IPS-15b (cell line): ENCODE data around the gene ABR.

Source experiments
- H3K27me3 ChIP-seq: one replicate; pipeline ENCODE4 v1.6.1; 2013; ENCODE audit warnings: low read length; ENCODE audit not compliant: control insufficient read depth, insufficient read depth
- H3K36me3 ChIP-seq: one replicate; pipeline ENCODE4 v1.6.1; 2013; ENCODE audit warnings: low read length; ENCODE audit not compliant: control insufficient read depth, insufficient read depth
- H3K4me1 ChIP-seq: one replicate; pipeline ENCODE4 v1.6.1; 2013; ENCODE audit warnings: mild to moderate bottlenecking, low read length; ENCODE audit not compliant: control insufficient read depth, insufficient read depth
- H3K4me3 ChIP-seq: one replicate; pipeline ENCODE4 v1.5.1; 2013; ENCODE audit warnings: low read depth, low read length
- H3K9ac ChIP-seq: one replicate; pipeline ENCODE4 v1.6.1; 2013; ENCODE audit warnings: low read depth, mild to moderate bottlenecking, low read length
- H3K9me3 ChIP-seq: one replicate; pipeline ENCODE4 v1.6.1; 2013; ENCODE audit warnings: mild to moderate bottlenecking, low read length; ENCODE audit not compliant: control insufficient read depth, insufficient read depth

ABR gene

DNA sequence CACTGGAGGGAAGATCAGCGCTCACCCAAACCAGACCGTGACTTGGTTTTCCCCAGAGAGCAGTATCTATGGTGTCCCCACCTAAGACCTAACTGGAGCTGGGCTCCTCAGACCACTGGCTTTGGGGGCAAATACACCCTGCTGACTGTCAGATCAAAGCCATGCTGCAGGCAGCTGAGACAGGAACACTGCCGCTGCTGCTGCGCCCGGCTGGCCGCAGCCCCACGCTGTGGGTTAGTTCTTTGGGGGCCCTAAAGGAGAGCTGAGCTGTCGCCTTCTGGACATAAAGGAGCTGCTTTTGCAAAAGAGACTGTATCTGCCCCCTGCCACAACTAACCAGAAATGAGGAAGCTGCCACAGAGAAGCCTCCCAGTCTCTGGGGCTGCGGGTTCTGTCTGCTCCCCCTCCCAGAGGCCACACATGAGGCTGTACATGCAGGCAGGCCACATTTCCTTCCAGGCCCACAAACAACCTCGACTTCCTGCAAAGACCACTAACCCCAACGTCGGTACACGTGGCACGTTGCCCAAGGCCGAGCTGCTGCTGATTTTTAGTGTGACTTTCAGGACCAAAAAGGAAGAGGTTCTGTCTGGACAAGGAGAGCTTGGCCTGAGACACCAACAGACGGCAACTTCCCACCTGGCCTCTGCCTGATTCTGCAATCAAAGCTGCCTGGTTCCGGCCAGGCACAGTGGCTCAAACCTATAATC lies 18.2 kb upstream of the ABR start:
- Histone ChIP-seq H3K9me3 (no peaks in the 10 kb centered on the region), H3K9ac (no peak overlapping the region), H3K36me3 (no peaks in the 10 kb centered on the region), H3K4me1 (no peaks in the 10 kb centered on the region), H3K27me3 (no peaks in the 10 kb centered on the region), H3K4me3 (no peak overlapping the region)

DNA sequence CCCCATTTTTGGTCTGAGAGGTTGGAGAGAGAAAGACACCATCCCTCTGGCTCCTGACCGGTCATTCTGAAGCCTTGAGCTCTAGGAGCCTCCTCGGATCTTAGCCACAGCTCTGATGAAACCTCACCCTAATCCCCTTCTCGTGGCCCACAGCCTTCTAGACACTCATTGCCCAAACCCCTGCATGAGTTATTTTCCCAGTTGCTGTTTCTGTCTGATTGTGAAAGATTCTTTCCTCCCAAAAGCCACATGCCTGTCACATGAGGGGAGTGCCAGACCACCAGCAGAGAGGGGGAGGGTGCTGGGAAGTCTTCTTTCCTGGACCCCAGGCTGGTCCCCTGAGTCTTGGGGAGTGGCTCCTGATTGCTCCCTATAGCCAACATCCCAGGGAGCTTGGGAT lies 17.6 kb upstream of the ABR start:
- no peaks in the 10 kb centered on the region for H3K4me1 ChIP-seq
- no peak overlapping the region for H3K9ac ChIP-seq
- no peaks in the 10 kb centered on the region for H3K36me3 ChIP-seq
- no peak overlapping the region for H3K4me3 ChIP-seq
- no peaks in the 10 kb centered on the region for H3K9me3 ChIP-seq
- no peaks in the 10 kb centered on the region for H3K27me3 ChIP-seq

DNA sequence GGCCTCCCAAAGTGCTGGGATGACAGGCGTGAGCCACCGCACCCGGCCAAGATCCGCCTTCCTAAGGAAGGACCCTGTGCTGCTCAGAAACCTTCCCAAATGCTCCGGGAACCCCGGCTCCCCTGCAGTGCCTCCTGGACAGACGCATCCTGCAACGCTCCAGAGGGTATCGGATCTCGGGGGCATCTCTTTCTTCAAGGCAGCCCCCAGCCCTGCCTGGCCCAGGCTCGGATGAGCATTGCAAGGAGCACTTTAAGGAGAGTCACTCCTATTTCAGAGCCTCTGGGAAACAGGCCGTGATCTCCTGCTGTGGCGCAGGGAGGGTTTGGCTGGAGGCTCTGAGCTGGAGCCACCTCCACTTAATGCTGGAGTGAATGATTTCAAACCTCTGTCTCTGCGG lies 17.2 kb upstream of the ABR start:
- H3K9ac ChIP-seq, result no peak overlapping the region
- H3K27me3 ChIP-seq, result no peaks in the 10 kb centered on the region
- no peaks in the 10 kb centered on the region for H3K9me3 ChIP-seq
- H3K36me3 ChIP-seq, result no peaks in the 10 kb centered on the region
- no peak overlapping the region for H3K4me3 ChIP-seq
- H3K4me1 ChIP-seq, result no peaks in the 10 kb centered on the region

DNA sequence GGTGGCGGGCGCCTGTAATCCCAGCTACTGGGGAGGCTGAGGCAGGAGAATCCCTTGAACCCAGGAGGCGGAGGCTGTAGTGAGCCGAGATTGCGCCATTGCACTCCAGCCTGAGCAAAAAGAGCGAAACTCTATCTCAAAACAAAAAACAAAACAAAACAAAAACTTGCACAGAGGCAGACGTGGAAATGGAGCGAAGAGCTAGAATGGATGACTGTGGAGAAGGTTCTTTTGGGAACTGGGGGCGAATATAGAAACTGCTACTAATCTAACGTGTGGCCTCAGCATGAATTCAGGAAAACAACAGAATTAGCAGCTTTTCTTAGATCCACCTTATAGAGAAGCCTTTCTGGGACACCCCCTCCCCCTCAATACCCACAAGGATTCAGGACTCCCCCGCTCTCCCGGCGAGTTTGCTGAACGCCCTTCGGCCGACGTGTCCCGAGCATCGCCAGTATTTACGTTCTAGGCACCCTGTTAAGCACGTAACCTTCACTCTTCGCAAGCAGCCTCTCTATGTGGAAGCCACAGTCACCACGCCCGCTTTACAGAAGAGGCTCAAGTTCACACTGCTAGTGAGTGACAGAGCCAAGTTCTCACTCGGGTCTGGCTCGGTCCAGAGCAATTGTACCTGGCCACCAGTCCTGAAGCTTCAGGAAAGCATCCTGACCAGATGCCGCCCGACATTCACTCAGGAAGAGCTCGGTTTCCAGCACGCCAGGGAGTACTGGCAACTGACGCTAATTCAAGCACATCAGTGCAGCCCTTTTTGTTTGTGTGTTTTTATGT lies 13.3 kb upstream of the ABR start:
- no peaks in the 10 kb centered on the region for H3K36me3 ChIP-seq
- H3K27me3 ChIP-seq, result no peaks in the 10 kb centered on the region
- H3K4me1 ChIP-seq, result no peaks in the 10 kb centered on the region
- H3K4me3 ChIP-seq, result no peak overlapping the region
- H3K9me3 ChIP-seq, result no peaks in the 10 kb centered on the region
- H3K9ac ChIP-seq, result no peak overlapping the region

DNA sequence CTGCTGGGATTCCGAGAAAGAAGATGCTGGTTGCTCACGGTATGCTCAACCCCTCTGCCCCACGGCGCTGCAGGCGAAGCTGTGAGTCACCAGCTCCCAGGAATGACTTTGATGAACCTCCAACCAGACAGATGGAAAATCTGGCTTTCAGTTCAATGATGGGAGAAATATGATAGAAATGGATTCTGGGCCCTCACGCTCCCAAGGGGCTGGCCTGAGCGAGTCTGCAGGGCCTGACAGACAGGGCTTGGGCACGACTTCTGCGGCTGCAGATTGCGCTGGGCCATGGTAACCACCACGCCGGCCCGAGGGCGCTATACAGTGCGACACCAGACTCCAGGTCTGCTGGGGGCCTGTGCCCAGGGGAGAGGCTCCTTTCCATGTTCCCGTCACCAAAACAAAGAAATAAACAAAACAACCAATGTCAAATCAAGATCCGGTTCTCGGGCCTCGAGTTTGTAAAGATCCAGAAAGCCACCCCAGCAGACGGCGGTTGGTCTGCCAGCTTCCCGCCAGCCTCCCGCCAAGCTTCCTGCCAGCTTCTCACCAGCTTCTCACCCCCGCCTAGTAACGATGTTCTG lies 11.1 kb upstream of the ABR start:
- H3K4me1 ChIP-seq, result no peaks in the 10 kb centered on the region
- no peak overlapping the region for H3K9ac ChIP-seq
- peaks cover 2% of the 10 kb centered on the region for H3K36me3 ChIP-seq
- H3K27me3 ChIP-seq, result no peaks in the 10 kb centered on the region
- H3K4me3 ChIP-seq, result no peak overlapping the region
- H3K9me3 ChIP-seq, result no peaks in the 10 kb centered on the region

DNA sequence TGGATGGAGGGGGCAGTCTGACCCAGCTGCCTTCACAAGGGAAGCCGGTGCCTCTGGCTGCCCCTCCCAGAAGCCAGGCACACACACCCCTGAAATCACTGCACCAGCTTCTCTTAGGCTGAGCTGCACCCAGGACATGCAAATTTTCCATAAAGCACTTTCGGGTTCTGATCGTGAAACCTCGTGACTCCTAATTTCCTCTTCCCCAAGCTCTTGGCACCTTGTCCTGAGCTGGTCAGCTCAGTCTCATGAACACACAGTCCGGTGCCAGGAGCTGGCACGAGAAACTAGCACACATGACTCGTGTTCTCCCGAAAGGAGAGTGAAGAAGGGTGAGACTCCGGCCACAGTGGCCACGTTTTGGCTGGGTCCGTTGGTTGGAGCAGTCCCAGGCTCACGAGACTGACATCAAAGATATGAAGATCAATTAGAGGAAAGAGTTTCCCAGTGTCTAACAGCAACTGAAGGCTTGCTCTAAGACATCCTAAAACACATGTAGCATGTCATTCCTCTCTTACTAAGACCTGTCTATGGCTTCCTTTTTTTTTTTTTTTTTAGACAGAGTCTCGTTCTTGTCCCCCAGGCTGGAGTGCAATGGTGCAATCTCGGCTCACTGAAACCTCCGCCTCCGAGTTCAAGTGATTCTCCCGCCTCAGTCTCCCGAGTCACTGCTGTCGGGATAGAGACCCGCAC lies 9.2 kb upstream of the ABR start:
- Histone ChIP-seq H3K9ac (no peak overlapping the region), H3K9me3 (no peaks in the 10 kb centered on the region), H3K4me3 (no peak overlapping the region), H3K36me3 (peaks cover 2% of the 10 kb centered on the region), H3K4me1 (no peaks in the 10 kb centered on the region), H3K27me3 (no peaks in the 10 kb centered on the region)

DNA sequence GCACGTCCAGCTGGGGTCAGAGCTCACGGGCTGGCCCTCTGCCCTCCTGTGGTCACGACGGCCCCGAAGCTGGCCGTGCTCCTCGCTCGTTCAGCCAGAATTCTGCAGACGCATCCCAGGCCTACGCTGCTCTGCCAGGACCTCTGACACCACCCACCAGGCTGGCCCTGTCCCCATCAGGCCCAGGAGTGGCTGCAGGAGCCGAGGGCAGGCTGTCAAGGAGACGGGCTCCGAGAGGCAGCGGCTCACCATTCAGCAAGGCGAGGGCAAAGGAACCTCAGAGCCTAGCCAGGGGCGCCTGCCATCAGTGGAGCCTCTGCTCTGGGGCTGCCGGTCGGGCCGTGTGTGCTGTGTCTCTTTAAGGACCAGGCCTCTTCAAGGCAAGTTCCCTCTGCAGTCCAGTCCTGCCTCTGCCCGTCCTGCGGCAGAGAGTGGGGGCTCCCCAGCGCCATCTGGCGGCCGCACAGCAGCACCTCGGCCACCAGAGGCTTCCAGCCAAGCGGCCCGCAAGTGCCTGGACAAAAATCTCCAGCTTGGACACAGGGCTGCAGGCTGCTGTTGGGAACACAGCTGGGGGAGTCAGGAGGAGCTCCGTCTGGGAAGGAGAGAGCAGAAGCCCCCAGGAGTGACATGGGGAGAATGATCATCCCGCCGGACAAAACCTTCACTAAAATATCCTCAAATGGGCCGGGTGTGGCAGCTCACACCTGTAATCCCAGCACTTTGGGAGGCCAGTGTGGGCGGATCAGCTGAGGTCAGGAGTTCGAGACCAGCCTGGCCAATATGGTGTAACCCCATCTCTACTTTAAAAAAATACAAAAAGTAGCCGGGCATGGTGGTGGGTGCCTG lies 7.4 kb upstream of the ABR start:
- H3K9ac ChIP-seq, result peak overlapping the region; percentile 54
- H3K9me3 ChIP-seq, result no peaks in the 10 kb centered on the region
- no peak overlapping the region for H3K4me3 ChIP-seq
- peaks cover 7% of the 10 kb centered on the region for H3K27me3 ChIP-seq
- no peaks in the 10 kb centered on the region for H3K4me1 ChIP-seq
- H3K36me3 ChIP-seq, result peaks cover 2% of the 10 kb centered on the region

DNA sequence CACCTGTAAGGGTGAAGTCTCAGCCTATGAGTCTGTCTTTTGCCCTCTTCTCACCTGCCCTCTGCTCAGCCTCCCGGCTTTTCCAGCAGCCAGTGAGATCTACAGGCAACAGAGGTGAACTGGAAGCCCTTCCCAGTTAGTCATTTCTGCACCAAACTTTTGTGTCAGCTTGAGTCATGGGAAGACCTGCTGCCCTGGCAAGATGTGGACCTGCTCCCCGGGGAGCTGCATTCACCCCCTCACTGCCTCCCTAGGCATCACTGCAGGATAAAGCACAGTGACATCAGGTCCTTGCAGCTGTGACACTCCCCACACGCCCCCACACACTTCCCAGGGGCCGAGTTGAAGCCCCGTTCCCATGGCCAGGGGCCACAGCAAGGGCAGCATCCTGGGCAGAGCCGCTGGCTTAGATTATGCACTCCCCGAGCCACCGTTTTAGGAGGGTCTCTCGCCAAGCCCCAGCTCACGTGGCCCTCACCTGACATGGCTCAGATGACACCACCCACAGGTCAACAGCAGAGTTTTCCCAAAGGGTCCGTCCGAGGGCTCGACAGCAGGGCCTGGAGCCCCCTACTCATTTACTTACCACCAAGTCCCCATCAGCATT lies 6.5 kb upstream of the ABR start:
- peaks cover 2% of the 10 kb centered on the region for H3K36me3 ChIP-seq
- H3K27me3 ChIP-seq, result peaks cover 11% of the 10 kb centered on the region
- H3K9me3 ChIP-seq, result no peaks in the 10 kb centered on the region
- H3K4me1 ChIP-seq, result no peaks in the 10 kb centered on the region
- H3K4me3 ChIP-seq, result no peak overlapping the region
- no peak overlapping the region for H3K9ac ChIP-seq

DNA sequence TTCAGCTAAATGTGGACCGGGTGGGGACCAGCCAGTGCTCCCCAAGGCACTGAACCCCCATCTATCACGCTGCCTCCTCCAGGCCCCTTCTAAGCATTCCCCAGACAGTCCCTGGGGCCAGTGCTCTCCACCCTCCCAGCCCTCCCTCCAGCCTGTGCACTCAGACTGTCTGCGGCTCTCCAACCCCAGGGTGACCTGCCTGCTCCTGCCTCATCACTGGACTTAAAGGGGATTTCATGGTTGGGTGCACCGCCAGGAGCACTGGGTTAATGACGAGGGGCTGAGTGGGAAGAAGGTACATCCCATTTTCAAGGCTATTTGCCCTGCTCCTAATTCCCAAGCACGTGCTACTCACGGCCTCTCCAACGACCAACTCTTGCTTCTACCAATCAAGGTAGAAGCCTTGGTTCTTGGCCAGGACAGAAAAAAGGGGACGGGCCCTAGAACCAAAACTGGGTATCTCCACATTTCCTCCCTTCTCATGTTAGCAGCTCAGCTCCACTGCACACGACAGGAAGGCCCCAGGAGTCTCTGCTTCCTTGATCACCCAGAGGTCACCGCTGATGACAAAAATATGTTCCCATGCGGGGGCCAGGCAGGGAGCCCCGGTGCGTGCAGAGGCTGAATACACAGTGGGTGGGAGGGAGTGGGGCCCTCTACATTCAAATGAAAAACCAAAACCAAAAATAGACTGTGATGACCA lies 3.5 kb upstream of the ABR start:
- Histone ChIP-seq H3K4me1 (peaks cover 2% of the 10 kb centered on the region), H3K9ac (no peak overlapping the region), H3K9me3 (no peaks in the 10 kb centered on the region), H3K36me3 (peaks cover 2% of the 10 kb centered on the region), H3K4me3 (no peak overlapping the region), H3K27me3 (peaks cover 19% of the 10 kb centered on the region)

DNA sequence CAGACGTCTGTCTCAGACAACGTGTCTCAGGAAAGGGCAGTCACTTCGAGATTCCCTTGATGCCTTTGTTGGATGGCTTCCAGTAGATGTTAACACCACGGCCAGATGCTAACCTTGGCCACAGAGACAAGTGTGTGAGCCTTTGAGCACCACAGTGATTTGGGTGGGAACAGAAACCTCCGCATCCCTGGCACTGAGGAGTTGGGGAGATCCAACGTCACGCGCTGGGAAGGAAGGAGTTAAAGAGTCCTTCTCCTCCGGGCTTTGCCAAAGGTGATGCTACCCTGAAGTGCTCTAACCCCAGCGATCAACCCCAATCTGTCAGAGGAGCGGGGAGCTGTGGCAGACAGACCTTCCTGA lies 3.0 kb upstream of the ABR start:
- H3K4me1 ChIP-seq, result peaks cover 2% of the 10 kb centered on the region
- peaks cover 19% of the 10 kb centered on the region for H3K27me3 ChIP-seq
- H3K9ac ChIP-seq, result no peak overlapping the region
- no peak overlapping the region for H3K4me3 ChIP-seq
- H3K9me3 ChIP-seq, result no peaks in the 10 kb centered on the region
- peaks cover 2% of the 10 kb centered on the region for H3K36me3 ChIP-seq
